Activated naive CD8-positive, alpha-beta T cell treated with anti-CD3 and anti-CD28 coated beads for 36 hours (primary cell): ENCODE measurements around the gene SH3PXD2B. TPM values are rescaled to one million over a fixed set of nuclear protein-coding genes. Genes with fewer than 3 reads are reported as not detected.

Experiments used
- DNase-seq: peaks from one replicate; pipeline ENCODE4 v3.0.0; 2021
- H3K27ac Mint-ChIP-seq: one replicate; pipeline ENCODE4 v1.8.0; 2022; ENCODE audit warnings: mild to moderate bottlenecking, moderate library complexity, mixed read lengths
- H3K27me3 Mint-ChIP-seq: one replicate; pipeline ENCODE4 v1.8.0; 2022; ENCODE audit warnings: mild to moderate bottlenecking, mixed read lengths
- H3K36me3 Mint-ChIP-seq: one replicate; pipeline ENCODE4 v1.8.0; 2021; ENCODE audit warnings: mild to moderate bottlenecking, mixed read lengths
- H3K4me1 Mint-ChIP-seq: one replicate; pipeline ENCODE4 v1.8.0; 2021; ENCODE audit warnings: mixed read lengths
- H3K4me3 Mint-ChIP-seq: one replicate; pipeline ENCODE4 v1.8.0; 2022; ENCODE audit warnings: mild to moderate bottlenecking, moderate library complexity, mixed read lengths
- H3K9me3 Mint-ChIP-seq: one replicate; pipeline ENCODE4 v1.8.0; 2022; ENCODE audit warnings: mixed read lengths
- total RNA-seq, 2 experiments: library from RNA; stranded (reverse); gene quantifications; one replicate each; pipeline ENCODE4 v1.2.3, GENCODE V29; 2021

SH3PXD2B gene
- total RNA-seq, 2 experiments from 2014 or later, result 0.80 to 0.84 TPM

DNA sequence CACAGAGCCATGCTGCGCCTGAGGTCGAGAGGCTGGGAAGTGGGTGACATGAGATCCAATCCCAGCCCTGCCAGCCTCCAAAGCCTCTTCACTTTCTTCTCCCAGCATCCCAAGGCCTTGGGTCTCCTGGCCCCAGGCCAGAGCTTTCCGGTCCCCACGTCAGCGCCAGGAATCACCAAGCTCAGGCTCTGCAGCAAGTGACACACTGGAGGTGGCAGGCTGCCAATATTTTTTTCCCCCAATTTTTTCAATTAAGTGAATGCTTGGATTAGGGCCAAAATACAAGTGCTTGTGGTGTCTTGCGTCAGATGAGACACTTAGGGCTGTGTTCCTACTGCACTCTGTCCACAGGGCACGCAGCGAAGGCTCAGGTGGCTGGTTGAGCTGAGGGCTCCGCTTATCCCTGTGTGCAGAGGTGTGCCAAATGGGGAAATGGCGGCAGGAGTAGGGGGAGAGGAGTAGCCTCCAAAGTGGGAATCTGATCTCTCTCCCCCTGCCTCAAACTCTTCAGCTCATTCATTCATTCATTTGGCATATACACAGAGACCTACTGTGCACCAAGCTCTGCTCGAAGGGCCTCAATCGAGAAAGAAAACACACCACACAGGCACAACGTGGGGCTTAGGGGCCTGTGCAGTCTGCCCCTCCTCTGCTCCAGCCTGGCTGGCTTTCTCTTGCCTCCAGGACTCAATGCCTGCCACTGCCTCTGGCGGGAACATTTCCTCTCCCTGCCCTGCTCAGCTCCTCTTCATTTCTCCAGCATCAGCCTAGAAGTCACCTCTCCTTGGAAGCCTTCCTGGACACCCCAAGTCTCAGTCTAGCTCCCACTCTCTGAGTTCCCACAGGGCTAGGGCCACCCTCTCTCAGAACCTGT lies 16.6 kb downstream of the SH3PXD2B start:
- Mint-ChIP-seq H3K4me1 (no peaks in the 10 kb centered on the region), H3K36me3 (no peaks in the 10 kb centered on the region), H3K9me3 (no peaks in the 10 kb centered on the region), H3K27ac (no peak overlapping the region), H3K27me3 (peaks cover 9% of the 10 kb centered on the region), H3K4me3 (no peak overlapping the region)
- no peak for DNase-seq

DNA sequence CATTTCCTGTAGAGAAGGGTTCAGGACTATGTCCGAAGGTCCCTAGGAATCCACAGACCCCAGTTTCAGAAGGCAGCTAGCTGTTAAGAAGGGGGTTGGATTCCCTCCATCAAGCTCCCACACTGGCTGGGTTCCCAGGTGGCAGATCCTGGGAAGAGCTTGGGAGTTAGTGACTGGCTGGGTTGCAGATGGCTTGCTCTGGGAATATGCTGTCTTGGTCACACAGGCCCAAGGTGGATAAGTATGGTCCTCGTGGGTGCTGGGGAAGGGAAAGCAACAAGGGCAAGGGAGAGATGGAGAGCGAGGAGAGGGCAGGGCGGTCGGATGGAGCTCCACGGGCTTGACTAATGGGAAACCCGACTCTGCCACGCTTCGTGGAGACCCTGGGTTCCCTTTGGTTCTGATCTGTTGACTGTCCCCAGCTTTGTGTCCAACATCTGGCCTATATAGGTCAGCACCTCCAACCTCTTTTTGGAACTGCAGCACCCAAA lies 17.4 kb downstream of the SH3PXD2B start:
- peaks cover 7% of the 10 kb centered on the region for H3K27me3 Mint-ChIP-seq
- H3K9me3 Mint-ChIP-seq, result no peaks in the 10 kb centered on the region
- H3K4me1 Mint-ChIP-seq, result no peaks in the 10 kb centered on the region
- DNase-seq, result no peak
- H3K27ac Mint-ChIP-seq, result no peak overlapping the region
- no peak overlapping the region for H3K4me3 Mint-ChIP-seq
- H3K36me3 Mint-ChIP-seq, result no peaks in the 10 kb centered on the region

DNA sequence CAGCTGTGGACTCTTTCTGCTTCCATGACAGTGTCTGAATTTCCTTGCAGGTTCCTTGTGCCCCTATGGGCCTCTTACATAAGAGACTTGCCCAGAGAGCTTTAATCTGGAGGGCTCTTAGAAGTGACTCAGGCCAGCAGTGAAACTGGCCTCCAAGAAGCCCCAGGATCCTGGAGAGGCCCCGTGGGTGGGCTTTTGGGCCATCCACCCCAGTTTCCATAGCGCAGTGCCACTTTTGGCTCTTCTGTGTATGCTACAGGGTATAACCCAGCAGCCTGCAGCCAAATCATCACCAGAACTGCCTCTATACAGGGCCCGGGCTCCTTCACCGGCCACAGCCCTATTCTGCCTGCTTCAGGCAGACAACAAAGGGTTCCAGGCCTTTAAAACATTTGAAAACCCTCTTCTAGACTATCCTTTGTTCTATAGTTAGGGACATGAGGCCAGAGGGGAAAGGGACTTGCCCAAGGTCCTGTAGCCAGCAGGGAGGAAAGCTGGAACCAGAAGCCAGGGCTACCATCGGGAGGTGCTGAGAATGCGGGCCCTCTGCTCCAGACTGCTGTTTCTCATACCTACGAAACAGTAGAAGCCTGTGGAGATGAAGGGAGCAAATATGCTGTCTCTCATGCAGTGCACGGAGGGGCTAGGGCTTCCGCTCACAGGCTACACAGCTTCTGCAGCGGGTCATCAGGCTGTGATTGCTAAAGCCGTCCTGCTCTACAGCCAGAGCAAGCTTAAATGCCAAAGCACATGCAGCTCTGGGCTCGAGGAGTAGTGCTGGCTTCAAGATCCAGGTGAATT lies 18.0 kb downstream of the SH3PXD2B start:
- no peak for DNase-seq
- H3K4me3 Mint-ChIP-seq, result no peak overlapping the region
- peaks cover under 1% of the 10 kb centered on the region for H3K27me3 Mint-ChIP-seq
- H3K36me3 Mint-ChIP-seq, result no peaks in the 10 kb centered on the region
- no peaks in the 10 kb centered on the region for H3K4me1 Mint-ChIP-seq
- H3K9me3 Mint-ChIP-seq, result no peaks in the 10 kb centered on the region
- H3K27ac Mint-ChIP-seq, result no peak overlapping the region

DNA sequence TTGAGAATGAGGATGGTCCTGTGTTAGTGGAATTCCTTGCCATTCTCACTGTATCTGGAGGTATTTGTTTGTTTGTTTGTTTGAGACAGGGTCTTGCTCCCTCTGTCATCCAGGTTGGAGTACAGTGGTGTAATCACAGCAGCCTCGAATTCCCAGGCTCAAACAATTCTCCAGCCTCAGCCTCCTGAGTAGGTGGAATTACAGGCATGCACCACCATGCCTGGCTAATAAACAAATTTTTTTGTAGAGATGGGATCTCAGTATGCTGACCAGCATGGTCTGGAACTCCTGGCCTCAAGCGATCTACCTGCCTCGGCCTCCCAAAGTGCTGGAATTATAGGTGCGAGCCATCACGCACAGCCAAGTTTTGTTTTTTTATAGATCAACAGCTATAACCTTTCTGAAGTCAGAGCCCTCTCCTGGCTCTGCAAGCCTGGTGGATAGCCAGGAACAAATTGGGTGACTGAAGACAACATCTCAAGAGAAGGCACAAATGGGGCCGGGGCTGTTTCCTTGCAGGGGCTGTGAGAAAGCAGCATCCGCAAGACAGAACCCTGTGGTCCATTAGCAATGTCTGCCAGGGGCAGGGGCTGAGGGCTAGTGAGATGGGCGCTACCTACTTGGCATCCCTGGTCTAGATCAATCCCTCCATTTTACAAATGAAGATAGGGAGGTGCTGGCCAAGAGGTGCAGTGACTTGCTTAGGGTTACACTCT lies 18.8 kb downstream of the SH3PXD2B start:
- no peaks in the 10 kb centered on the region for H3K9me3 Mint-ChIP-seq

DNA sequence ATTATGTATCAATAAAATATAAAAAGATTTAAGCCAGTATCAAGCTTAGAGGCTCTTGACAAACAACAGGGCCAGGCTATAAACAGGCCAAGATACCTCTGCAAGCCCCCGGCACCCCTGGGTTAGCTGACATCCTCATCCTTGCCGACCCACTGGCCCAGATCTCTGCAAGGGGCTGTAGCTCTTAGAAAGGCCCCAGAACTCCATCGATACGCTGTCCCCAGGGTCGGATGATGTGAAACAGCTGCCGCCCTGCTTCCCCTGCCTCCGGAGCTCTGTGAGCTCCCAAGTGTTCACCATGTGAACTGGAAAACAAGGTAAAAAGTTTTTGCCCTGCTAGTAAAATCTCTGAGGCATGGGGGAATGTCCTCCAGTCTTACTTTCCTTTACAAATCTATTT lies 20.1 kb downstream of the SH3PXD2B start:
- no peaks in the 10 kb centered on the region for H3K9me3 Mint-ChIP-seq
- no peaks in the 10 kb centered on the region for H3K4me1 Mint-ChIP-seq
- H3K27me3 Mint-ChIP-seq, result no peaks in the 10 kb centered on the region
- H3K27ac Mint-ChIP-seq, result no peak overlapping the region
- no peak overlapping the region for H3K4me3 Mint-ChIP-seq
- H3K36me3 Mint-ChIP-seq, result no peaks in the 10 kb centered on the region
- no peak for DNase-seq

More for the DNA sequence above, 18.8 kb downstream of the SH3PXD2B start:
- Mint-ChIP-seq H3K27me3 (no peaks in the 10 kb centered on the region), H3K36me3 (no peaks in the 10 kb centered on the region), H3K27ac (no peak overlapping the region), H3K4me1 (no peaks in the 10 kb centered on the region), H3K4me3 (no peak overlapping the region)
- DNase-seq, result no peak

DNA sequence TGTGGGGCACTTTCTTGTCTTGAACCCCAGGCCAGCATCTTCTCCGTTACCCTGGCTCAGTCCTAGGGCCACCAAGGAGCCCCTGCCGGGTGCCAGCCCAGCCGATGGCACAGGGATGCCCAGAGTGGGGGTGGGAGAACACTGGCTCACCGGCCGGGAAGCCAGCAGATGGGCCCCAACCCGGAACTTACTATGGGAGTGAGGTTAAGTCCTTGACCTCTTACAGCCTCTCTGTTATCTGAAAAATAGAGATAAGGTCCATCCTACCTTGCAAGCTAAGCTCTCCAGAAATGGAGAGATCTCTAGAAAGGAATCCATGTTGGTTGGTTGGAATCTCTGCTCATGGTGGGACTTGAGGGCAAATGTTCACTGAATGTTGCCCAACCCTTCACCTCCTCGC lies 20.8 kb downstream of the SH3PXD2B start:
- Mint-ChIP-seq H3K36me3 (no peaks in the 10 kb centered on the region), H3K9me3 (no peaks in the 10 kb centered on the region), H3K4me3 (no peak overlapping the region), H3K4me1 (no peaks in the 10 kb centered on the region), H3K27ac (no peak overlapping the region), H3K27me3 (no peaks in the 10 kb centered on the region)
- DNase-seq, result no peak

DNA sequence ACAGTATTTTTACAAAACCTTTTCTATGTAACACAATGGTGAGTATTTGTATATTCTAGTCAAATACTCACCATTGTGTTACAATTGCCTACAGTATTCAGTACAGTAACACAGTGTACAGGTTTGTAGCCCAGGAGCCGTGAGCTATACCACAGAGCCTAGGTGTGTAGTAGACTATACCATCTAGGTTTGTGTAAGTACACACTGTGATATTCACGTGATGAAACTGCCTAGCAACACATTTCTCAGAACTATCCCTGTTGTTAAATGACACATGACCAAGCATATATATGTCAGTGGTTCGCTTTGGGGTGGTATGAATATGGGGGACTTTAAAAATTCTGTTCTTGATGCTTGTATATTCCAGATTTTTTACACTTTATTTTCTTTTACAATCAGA lies 21.3 kb downstream of the SH3PXD2B start:
- Mint-ChIP-seq H3K4me3 (no peak overlapping the region), H3K36me3 (no peaks in the 10 kb centered on the region), H3K27ac (no peak overlapping the region), H3K27me3 (no peaks in the 10 kb centered on the region), H3K9me3 (no peaks in the 10 kb centered on the region), H3K4me1 (no peaks in the 10 kb centered on the region)
- no peak for DNase-seq

DNA sequence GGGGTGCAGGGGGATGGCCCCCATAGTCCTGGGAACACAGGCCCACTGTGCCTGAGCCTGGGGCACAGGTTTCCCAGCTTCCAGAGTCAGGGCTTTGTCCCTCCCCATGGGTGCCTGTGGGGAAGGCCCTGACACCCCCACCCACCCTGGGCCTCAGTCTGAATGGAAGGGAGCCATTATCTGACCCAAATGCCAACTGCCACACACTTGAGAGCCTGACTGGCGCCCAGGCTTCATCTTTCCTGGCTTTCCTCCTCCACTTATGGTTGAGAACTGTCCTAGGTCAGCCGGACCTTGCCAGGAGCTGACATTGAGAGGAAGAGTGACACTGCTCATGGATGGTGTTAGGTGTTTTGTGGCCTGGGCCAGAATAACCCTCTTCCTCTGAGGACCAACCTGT lies 24.0 kb downstream of the SH3PXD2B start:
- Mint-ChIP-seq H3K4me1 (no peaks in the 10 kb centered on the region), H3K27me3 (no peaks in the 10 kb centered on the region)

DNA sequence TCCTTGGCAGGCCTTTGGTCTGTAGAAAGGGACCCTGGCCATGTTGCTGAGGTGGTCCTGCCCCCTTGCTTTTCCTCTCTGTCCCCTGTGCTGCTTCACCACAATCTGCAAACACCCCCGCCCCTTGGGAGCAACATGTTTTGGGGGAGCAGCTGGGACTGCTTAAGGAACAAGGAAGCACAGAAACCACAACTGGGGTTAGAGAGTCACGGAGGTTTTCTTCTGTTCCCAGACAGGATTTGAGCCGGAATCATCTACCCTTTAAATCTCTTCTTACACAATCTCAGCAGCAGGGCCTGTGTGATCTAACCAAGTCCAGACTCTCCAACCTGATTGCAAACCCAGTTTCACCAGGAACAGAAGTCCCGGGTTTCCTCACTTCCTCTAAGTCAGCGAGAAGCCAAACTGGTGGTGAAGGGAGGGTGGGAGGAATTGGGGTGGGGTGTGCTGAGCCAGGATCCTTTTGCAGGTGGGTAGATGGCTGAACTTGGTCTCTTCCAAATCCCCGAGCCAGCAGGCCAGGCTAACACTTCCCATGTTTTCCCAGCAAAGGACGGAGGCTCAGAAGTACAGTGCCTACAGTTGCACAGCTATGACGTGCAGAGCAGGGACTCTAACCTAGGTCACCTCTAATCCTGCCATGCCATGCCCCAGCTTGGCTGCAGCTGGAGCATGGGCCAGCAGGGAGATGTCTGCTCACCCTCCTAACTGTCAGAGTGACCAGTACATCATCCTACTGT lies 25.0 kb downstream of the SH3PXD2B start:
- Mint-ChIP-seq H3K27me3 (no peaks in the 10 kb centered on the region), H3K4me1 (no peaks in the 10 kb centered on the region), H3K9me3 (no peaks in the 10 kb centered on the region)

More for the DNA sequence above, 24.0 kb downstream of the SH3PXD2B start:
- no peak overlapping the region for H3K4me3 Mint-ChIP-seq
- H3K36me3 Mint-ChIP-seq, result no peaks in the 10 kb centered on the region
- H3K9me3 Mint-ChIP-seq, result no peaks in the 10 kb centered on the region
- no peak for DNase-seq
- no peak overlapping the region for H3K27ac Mint-ChIP-seq

DNA sequence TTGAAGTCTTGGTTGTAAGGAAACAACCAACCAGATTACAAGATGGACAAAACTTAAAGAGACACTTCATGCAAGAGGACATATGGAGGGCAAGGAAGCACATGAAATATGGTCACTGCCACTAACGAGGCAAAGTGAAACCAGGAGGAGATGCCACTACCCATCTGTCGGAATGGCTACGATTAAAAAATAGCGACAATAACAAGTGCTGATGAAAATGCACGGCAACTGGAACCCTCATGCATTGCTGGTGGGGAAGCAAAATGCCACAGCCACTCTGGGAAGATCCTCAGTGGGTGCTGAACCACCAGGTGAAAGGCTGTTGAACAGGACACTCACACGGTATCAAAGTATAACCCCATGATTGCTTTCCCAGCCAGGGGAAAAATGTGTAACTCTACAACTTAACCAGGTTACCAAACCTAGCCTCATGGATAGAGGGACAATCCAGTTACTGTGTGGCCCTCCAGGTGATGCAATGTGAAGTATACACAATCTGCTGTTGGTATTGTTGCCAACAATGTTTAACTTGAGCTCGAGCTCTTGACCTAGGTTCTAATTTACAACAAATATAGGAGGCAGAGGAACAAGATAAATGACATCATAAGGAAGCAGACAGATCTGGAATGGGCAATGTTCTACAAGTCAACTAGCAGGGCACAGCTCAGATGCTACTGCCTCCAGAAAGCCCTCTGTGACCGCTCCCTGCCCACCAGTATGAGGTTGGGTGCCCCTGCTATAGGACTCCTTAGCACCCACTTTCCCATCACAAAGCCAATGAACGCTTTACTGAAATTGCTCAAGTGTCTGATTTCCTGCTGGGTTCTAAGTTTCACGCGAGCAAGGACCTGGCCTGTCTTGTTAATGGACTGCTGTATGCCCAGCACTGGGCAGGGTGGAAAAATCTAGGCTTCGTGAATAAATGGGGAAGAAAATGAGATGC lies 25.8 kb downstream of the SH3PXD2B start:
- DNase-seq, result no peak
- H3K9me3 Mint-ChIP-seq, result no peaks in the 10 kb centered on the region
- H3K36me3 Mint-ChIP-seq, result no peaks in the 10 kb centered on the region
- no peaks in the 10 kb centered on the region for H3K27me3 Mint-ChIP-seq
- no peak overlapping the region for H3K27ac Mint-ChIP-seq
- H3K4me1 Mint-ChIP-seq, result no peaks in the 10 kb centered on the region
- no peak overlapping the region for H3K4me3 Mint-ChIP-seq

More for the DNA sequence above, 25.0 kb downstream of the SH3PXD2B start:
- no peaks in the 10 kb centered on the region for H3K36me3 Mint-ChIP-seq
- H3K27ac Mint-ChIP-seq, result no peak overlapping the region
- H3K4me3 Mint-ChIP-seq, result no peak overlapping the region
- no peak for DNase-seq

DNA sequence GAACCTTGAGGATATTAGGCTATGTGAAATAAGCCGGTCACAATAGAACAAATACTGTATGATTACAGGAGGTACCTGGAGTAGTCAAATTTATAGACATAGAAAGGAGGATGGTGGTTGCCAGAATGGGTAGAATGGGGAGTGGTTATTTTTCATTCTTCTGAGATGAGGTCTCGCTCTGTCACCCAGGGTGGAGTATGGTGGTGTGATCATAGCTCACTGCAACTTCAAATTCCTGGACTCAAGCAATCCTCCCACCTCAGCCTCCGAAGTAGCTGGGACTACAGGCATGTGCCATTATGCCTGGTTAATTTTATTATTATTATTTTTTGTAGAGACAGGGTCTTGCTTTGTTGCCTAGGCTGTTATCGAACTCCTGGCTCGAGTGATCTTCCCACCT lies 27.1 kb downstream of the SH3PXD2B start:
- H3K4me1 Mint-ChIP-seq, result no peaks in the 10 kb centered on the region
- H3K4me3 Mint-ChIP-seq, result no peak overlapping the region
- H3K27me3 Mint-ChIP-seq, result no peaks in the 10 kb centered on the region
- H3K9me3 Mint-ChIP-seq, result no peaks in the 10 kb centered on the region
- H3K27ac Mint-ChIP-seq, result no peak overlapping the region
- H3K36me3 Mint-ChIP-seq, result no peaks in the 10 kb centered on the region
- DNase-seq, result no peak

DNA sequence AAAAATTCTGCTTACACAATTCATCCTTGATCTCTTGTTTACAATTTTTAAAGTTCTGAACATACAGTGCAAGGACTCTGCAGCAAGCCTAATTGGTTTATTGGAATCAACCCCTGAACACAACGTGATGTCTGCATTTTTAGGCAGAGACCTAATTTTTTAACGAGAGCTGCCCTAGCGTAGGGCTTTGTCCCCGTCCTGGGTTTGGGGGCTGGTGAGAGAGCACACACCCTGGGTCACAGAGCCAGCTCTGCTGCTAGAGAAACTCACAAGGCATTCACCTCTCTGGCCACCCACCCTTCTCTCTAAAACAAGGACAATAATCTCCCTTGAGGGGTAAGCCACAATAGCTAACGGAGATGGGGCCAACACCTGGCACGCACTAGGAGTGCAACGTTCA lies 28.2 kb downstream of the SH3PXD2B start:
- Mint-ChIP-seq H3K4me1 (no peaks in the 10 kb centered on the region), H3K27me3 (no peaks in the 10 kb centered on the region), H3K9me3 (no peaks in the 10 kb centered on the region), H3K36me3 (no peaks in the 10 kb centered on the region), H3K27ac (no peak overlapping the region), H3K4me3 (no peak overlapping the region)
- DNase-seq, result no peak

DNA sequence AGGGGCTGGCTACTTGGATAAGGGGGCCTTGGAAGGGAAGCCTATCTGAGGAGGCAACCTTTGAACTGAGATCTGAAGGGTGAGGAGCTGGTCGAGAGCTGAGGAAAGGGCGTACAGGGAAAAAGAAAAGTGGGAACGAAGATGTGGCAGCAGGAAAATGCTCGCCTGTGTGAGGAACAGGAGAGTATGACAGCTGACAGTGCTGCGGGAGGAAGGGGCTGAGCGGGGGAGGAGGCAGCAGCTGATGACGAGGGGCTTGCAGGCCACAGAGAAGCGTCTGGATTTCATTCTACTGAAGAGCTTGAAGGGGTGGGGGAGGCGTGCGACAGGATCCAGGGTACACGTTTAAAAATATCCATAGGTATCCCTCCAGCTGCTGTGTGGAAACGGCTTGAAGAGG lies 28.9 kb downstream of the SH3PXD2B start:
- Mint-ChIP-seq H3K27me3 (no peaks in the 10 kb centered on the region), H3K36me3 (no peaks in the 10 kb centered on the region), H3K4me3 (no peak overlapping the region), H3K9me3 (no peaks in the 10 kb centered on the region), H3K4me1 (no peaks in the 10 kb centered on the region), H3K27ac (no peak overlapping the region)
- no peak for DNase-seq

DNA sequence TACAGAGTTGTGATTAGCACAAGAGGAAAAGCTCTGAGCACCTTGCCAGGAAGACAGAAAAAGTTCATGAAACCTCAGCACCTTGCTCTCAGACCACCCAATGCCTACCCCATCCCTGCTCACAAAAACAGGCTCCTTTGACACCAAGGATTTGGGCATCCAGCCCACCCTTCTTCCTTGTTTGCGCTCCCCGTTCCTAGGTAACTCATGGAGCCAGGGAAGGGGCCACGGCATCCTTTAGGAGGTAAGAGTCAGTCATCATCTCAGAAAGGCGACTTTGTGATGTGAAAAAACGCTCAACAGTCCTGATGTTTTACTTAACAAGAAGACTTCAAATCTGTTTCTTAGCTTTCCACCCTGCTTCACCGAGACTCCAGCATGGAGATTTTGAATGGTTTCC lies 29.5 kb downstream of the SH3PXD2B start:
- no peak for DNase-seq
- H3K36me3 Mint-ChIP-seq, result no peaks in the 10 kb centered on the region
- H3K4me3 Mint-ChIP-seq, result no peak overlapping the region
- H3K9me3 Mint-ChIP-seq, result no peaks in the 10 kb centered on the region
- no peaks in the 10 kb centered on the region for H3K27me3 Mint-ChIP-seq
- H3K4me1 Mint-ChIP-seq, result no peaks in the 10 kb centered on the region
- no peak overlapping the region for H3K27ac Mint-ChIP-seq
